ENCODE results near the gene F3.

F3 gene

DNA sequence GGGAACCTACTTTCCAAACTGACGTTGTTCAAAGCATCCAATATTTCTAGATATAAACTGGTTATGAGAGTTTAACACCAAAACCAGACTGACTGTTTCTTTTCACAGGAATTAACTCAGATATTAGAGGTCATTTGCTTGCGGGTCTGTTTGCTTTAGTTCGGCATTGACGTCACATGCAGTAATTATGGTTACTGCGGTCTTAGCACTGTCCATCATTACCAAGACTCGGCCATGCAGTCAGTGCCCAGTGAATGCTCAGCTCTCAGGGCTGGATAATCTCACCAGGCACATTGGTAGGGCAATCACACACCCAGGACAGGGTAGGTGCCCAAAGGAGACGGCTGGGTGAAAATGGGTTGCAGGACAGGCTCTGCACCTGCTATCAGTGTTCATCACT, 9.9 kb upstream of the F3 start:
- no peak for DNase-seq

DNA sequence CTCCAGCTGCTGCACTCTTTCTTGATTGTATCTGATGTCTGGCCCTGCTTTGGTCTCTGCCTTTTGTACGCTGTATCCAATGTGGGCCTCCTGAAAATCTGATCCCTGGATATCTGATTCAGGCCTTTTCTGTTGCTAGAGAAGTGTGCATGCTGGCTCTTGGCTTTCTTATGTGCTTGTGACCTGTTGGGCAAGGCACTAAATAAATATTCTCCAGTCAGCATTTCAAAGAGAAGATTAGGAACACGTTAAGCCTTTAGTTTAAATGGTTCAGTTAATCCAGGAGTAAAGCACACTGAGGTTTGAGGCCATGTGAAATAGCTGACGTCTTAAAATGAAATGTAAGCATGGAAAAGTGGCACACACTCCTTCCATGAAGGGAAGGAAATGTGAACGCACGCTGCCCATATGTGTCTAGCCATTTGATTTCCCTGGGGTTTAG, 9.3 kb upstream of the F3 start:
- DNase-seq, result no peak

GRCh38 chr1:94550396-94550795, 8.8 kb upstream of the F3 start:
- DNase-seq, result no peak

- DNase-seq, result no peak
These were observed 8.1 kb upstream of the F3 start for GRCh38 chr1:94549706-94550105.

DNA sequence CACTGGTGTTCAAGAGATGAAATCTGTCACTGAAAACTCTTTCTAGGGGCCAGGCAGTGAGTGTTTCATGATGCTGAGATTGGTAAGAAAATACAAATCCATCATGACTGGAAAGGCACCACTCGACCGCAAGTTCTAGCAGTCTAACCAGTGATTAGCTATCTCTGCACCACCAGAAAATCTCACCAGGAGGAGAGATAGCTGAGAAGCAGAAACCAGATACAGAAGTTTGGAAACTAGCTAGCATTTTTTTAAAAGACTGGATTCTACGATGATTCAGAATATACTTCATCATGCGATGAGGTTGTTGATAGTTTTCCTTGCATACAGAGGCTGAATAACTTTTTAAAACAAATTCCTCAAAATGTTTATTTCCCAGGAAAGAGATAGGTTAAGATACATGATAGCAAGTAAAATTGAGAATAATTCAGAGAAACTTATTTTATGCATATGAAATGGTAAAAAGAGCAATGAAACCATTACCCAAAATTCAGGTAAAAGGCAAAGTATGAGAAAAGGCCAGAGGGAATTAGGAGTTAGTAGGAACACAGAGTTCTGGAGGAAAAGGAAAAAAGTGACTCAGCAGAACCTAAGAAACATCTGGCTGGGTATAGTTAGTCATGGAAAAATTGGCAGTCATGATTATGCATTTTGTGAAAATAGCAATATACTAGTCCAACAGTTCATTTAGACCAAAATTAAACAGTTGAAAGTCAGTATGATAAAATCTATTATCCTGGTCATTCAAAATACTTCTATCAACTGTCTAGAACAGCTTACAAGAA, 3.3 kb upstream of the F3 start:
- no peak for DNase-seq

- no peak for DNase-seq
These were observed 2.5 kb upstream of the F3 start for GRCh38 chr1:94543893-94544635.

GRCh38 chr1:94543001-94543400, 1.4 kb upstream of the F3 start:
- DNase-seq, result no peak

- DNase-seq, result no peak
These were observed 720 bp upstream of the F3 start for GRCh38 chr1:94542088-94542870.

GRCh38 chr1:94540440-94541245, 916 bp downstream of the F3 start:
- no peak for DNase-seq

DNA sequence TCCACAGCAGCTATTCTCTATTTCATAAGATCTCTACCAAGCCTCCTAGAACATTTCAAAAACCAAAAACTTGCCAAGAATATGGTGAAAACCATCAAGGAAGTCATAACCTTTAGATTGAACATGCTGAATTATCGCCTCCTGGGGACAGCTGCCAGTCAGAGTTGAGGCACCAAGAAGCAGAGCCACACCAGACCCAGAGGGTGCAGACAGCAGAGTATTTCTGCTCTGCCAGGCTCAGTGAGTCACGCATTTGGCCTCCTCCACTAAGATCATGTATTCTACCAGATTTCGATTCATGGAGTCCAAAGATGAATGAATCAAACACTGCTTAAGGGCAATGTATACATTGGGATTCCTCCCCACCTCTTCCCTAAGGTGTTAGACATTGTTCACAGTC, 2.1 kb downstream of the F3 start:
- no peak for DNase-seq

DNA sequence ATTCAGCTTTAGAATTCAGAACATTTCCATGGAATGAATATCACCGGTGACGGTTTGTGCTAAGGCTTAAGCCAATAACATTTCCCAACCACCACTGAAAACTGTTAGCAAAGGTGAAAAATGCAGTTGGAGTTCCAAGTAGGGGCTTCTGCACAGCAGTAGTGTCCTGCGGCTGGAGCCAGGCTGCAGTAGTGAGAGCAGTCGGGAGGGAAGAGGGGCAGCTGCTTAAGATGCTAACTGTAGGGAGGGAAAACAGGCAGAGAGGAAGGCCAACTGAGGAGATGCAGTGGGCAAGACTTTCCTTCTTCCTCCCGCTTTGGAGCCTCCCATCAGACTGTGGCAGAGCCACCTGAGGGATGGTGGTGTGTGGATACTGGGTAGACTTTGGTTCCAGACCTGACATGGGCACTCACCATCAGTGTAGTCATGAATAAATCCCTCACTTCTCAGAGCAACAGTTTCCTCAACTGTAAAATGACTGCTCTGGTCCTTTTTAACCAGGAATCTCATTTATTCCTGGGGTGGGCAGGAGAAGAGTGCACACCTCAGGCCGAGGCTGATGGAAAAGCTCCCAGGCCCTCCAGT, 3.2 kb downstream of the F3 start:
- DNase-seq, result no peak

DNA sequence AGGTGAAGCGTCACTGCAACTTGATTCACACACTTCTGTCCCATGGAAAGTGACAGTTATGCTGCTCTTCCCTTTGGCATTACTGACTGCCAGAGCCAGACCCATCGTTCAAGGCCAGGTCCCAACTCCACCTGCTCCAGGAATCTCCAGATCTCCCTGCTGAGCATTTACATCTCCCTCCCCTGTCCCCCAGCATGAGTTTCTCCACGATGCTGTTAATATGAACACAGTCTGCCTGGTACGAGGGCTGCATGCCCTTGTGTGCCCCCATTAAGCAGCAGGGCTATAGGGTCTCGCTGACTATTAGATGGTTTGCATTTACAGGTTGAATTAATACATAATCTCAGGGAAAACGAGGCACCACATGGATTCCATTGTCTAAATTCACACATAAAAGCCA, 4.3 kb downstream of the F3 start:
- no peak for DNase-seq

DNA sequence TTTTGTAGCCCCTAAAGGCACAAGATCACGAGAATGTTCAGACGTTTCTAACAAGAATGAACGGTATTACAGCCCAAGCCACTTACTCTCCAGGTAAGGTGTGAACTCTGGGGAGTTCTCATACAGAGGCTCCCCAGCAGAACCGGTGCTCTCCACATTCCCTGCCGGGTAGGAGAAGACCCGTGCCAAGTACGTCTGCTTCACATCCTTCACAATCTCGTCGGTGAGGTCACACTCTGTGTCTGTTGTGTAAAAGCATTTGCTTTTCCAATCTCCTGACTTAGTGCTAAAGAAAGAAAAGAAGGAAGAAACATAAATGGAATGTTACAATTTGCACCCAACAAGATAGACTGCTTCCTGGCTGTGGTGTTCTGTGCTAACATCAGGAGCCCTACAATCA, 5.7 kb downstream of the F3 start:
- DNase-seq, result no peak

DNA sequence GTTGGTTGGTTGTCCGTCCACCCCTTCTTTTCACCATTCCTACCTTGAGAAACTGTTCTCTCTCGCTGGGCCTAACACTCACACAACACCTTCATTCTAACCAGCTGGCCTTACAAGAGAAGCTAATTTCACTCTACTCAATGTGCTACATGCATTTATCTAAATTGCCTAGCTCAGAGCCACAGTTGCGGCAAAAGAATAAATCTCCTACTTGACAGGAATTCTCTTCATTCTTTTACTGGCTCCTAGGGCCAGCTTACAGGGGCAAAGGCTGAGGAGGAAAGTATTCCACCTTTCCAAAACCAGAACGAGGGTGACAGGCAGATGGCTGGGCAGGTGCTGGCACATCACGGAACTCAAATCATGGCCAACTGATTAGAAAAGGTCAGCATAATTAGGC, 6.5 kb downstream of the F3 start:
- DNase-seq, result no peak

GRCh38 chr1:94532077-94532476, 9.5 kb downstream of the F3 start:
- DNase-seq, result no peak

GRCh38 chr1:94531664-94532063, 9.9 kb downstream of the F3 start:
- DNase-seq, result no peak

DNA sequence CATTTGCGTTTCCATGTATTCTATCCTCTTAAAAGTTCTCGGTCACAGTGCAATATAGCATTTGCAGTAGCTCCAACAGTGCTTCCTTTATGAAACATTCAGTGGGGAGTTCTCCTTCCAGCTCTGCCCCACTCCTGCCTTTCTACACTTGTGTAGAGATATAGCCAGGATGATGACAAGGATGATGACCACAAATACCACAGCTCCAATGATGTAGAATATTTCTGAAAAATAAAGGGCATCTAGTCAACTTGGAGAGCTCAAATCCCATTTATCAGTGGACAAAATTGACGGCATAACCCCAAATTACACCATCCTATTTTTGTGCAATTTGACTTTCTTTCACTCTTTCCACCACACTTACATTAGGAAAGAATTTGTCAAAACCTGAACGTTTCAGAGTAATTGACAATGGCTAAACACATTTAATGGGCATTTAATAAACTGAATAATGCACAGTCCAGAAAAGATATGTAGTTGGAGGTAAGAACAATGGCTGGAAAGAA, 11.1 kb downstream of the F3 start:
- DNase-seq, result no peak

DNA sequence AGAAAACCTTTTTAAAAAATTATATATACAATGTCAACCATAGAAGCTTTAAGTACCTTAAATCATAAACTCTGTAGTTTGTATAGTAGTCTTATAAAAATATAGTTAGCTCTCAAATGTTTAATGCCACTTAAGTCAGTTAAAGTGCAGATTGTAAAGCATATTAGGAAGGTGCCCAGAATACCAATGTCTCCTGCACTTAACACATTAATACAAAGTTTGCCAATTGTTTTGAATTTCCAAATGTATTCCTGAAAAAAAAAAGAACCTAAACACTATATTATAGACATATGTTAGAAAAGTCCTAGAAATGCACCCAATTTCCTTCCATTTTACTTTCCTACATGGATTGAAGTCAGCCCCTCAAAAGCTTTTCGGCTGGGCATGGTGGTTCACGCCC, 12.1 kb downstream of the F3 start:
- no peak for DNase-seq

GRCh38 chr1:94528826-94529225, 12.7 kb downstream of the F3 start:
- DNase-seq, result no peak

DNA sequence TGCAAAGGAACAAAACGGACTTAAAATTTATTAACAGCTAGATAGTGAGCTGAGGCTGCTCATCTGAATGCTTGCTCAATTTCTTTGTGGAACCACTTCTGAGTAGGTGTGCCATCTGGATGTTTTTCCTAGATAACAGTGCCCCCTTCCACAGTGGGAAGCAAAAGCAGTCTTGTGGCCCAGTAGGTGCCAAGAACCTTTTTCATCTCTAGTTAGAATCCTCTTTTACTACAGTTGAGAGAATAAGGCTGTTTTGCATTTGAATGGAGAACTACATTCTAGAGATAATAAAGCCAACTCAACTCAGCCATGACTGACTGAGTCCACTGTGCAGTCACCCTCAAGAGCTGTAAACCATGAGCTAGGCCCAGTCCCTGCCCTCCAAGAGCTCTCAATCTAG, 13.3 kb downstream of the F3 start:
- no peak for DNase-seq

- DNase-seq, result no peak
These were observed 14.0 kb downstream of the F3 start for GRCh38 chr1:94527447-94528031.

All from cortex of kidney (tissue), 1 donor.